Measurements from ENCODE around the gene AFF3. TPM values are rescaled to one million over a fixed set of nuclear protein-coding genes. Genes with fewer than 3 reads are reported as not detected.

The AFF3 gene
- total and polyA plus RNA-seq, 2 of the 8 experiments (the other 6 are each of a cell fraction or from before 2014, with no cell fraction given), result 0.27 to 3.0 TPM

DNA sequence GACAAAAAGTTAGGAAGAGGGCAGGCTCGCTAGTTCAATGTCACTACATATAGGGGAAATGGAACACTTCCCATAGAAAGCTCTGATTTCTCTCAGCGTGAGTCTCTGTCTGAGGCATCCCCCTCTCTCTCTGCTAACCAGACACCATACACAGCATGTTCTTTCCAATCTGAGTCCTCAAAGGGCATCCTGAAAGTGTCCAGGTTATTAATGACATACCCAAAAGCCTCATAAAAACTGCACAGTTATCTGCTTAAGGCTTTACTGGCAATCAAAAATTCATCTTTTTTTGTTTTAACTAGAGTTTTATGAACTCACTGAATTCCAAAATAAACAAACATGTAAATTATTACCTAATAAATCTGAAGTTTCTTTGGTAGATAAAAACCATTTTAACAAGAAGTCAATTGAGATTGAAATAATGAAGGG, 137.4 kb downstream of the AFF3 start:
- Histone ChIP-seq H3K4me1 (replicated peaks in 1 of 4; ENCODE audit: control insufficient read depth in 3 of 4, insufficient read depth in 4 of 4, low read length in 3 of 4) (no peaks in the 10 kb centered on the region), H3K9me3 (ENCODE audit: insufficient read depth in 2 of 2, low read depth in 1 of 2, low read length in 1 of 2) (no peaks in the 10 kb centered on the region), H3K23ac (ENCODE audit: insufficient read length) (no peak overlapping the region), H4K8ac (ENCODE audit: extremely low read depth, insufficient read depth, low read length) (no peak overlapping the region), H2BK5ac (ENCODE audit: low read depth, low read length) (no peak overlapping the region), H3K56ac (replicated peaks; ENCODE audit: insufficient read length, low read depth, low read length) (no peak overlapping the region), H2BK20ac (ENCODE audit: low read length) (no peak overlapping the region), H3K9ac (replicated peaks in 1 of 4; ENCODE audit: extremely low read depth in 1 of 4, low read depth in 3 of 4, low read length in 3 of 4) (no peak overlapping the region), H3K14ac (ENCODE audit: insufficient read length) (no peak overlapping the region), H3K27ac (ENCODE audit: low read depth, low read length) (no peak overlapping the region), H4K20me1 (replicated peaks in 1 of 2; ENCODE audit: control insufficient read depth in 1 of 2, insufficient read depth in 2 of 2, low read length in 2 of 2) (no peaks in the 10 kb centered on the region), H2BK15ac (ENCODE audit: low read length) (no peak overlapping the region), H3K4ac (replicated peaks; ENCODE audit: insufficient read length, low read depth, low read length) (no peak overlapping the region), H4K5ac (ENCODE audit: insufficient read length, low read depth, low read length) (no peak overlapping the region), H3K27me3 (replicated peaks in 1 of 4; ENCODE audit: control insufficient read depth in 3 of 4, extremely low read depth in 1 of 4, insufficient read depth in 3 of 4, low read length in 3 of 4) (no peaks in the 10 kb centered on the region), H3K4me3 (ENCODE audit: extremely low read depth in 1 of 4, insufficient read depth in 2 of 4, low read depth in 3 of 4, low read length in 4 of 4) (no peak overlapping the region), H3K23me2 (ENCODE audit: low read depth, low read length) (no peaks in the 10 kb centered on the region), H3K4me2 (ENCODE audit: insufficient read depth in 1 of 2, low read depth in 2 of 2, low read length in 2 of 2) (no peak overlapping the region), H2BK120ac (replicated peaks; ENCODE audit: low read depth, low read length) (no peak overlapping the region), H3K18ac (ENCODE audit: extremely low read depth, low read length) (no peak overlapping the region), H3K36me3 (ENCODE audit: control insufficient read depth in 2 of 4, insufficient read depth in 4 of 4, low read length in 3 of 4) (no peaks in the 10 kb centered on the region), H2AFZ (ENCODE audit: low read length) (no peak overlapping the region), H2AK5ac (ENCODE audit: low read depth, low read length) (no peak overlapping the region), H2BK12ac (ENCODE audit: low read depth, low read length) (no peak overlapping the region), H3K79me1 (ENCODE audit: low read depth, low read length) (no peaks in the 10 kb centered on the region), H3K79me2 (ENCODE audit: control insufficient read depth in 1 of 2, insufficient read depth in 2 of 2, low read length in 2 of 2) (no peaks in the 10 kb centered on the region), H4K91ac (replicated peaks; ENCODE audit: insufficient read length, low read length) (no peak overlapping the region)
- FAIRE-seq (no peak), DNase-seq (ENCODE audit: low read depth in 1 of 2, low spot score in 2 of 2) (no peak)
- CTCF ChIA-PET (ENCODE audit: partially characterized antibody), result no interaction called here
- 89% methylated on average over 2 of the region's 2 CpGs; no CpG with 5 or more reads in 1 of the 2 experiments for WGBS, 2 experiments (ENCODE audit: extremely low coverage in 1 of 2, insufficient coverage in 1 of 2, insufficient read length in 1 of 2, insufficient replicate concordance in 2 of 2, low coverage in 1 of 2, low lambda C conversion rate in 2 of 2, missing lambda C conversion rate in 1 of 2)
- POLR2A ChIA-PET (ENCODE audit: partially characterized antibody), result no interaction called here
- TF ChIP-seq BRCA1 (IDR thresholded peaks at IDR 0.05; ENCODE audit: low read depth, low read length) (no peak), TBP (IDR thresholded peaks at IDR 0.05; ENCODE audit: low read depth, low read length) (no peak), CBX8 (IDR thresholded peaks at IDR 0.05; ENCODE audit: borderline replicate concordance, low read depth, low read length) (no peak), KDM5A (IDR thresholded peaks at IDR 0.05; ENCODE audit: low read length) (no peak), KDM1A (IDR thresholded peaks at IDR 0.05; ENCODE audit: borderline replicate concordance, low read length) (no peak), TAF1 (IDR thresholded peaks at IDR 0.05; ENCODE audit: low read depth, low read length) (no peak), POLR2A (IDR thresholded peaks at IDR 0.05; ENCODE audit: control extremely low read depth in 1 of 2, low read depth in 2 of 2, low read length in 2 of 2) (no peak), POLR2AphosphoS5 (IDR thresholded peaks at IDR 0.05; ENCODE audit: low read depth, low read length) (no peak), BCL11A (IDR thresholded peaks at IDR 0.05; ENCODE audit: low read depth in 2 of 2, low read length in 2 of 2) (no peak), GTF2F1 (IDR thresholded peaks at IDR 0.05; ENCODE audit: borderline replicate concordance, low read depth, low read length) (no peak), SIX5 (IDR thresholded peaks at IDR 0.05; ENCODE audit: low read depth, low read length) (no peak), SP2 (IDR thresholded peaks at IDR 0.05; ENCODE audit: low read length) (no peak), EZH2 (IDR thresholded peaks at IDR 0.05; ENCODE audit: low read depth, low read length, severe bottlenecking) (no peak)
- TF ChIP-seq, protein P1, sequence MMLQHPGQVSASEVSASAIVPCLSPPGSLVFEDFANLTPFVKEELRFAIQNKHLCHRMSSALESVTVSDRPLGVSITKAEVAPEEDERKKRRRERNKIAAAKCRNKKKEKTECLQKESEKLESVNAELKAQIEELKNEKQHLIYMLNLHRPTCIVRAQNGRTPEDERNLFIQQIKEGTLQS (IDR thresholded peaks at IDR 0.05; ENCODE audit: insufficient read depth, low read depth, low read length), result no peak
- TF ChIP-seq, protein P2, sequence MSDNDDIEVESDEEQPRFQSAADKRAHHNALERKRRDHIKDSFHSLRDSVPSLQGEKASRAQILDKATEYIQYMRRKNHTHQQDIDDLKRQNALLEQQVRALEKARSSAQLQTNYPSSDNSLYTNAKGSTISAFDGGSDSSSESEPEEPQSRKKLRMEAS (IDR thresholded peaks at IDR 0.05), result no peak
